A549 (cell line): ENCODE measurements around the gene C17orf113. TPM values are rescaled to one million over a fixed set of nuclear protein-coding genes. Genes with fewer than 3 reads are reported as not detected.
A peak's percentile ranks its signal among the peaks of the same experiment; 100 is the strongest.

Source experiments
- ATAC-seq, 2 experiments: fragments of 200-7000 bp in 1 of 2; fragments of >200 bp in 1 of 2; cut with Nextera tagmentation in 1 of 2; cut with Tn5 transposase in 1 of 2; 3 replicates each; pipeline versions ENCODE4 v1.8.0 to v1.9.1; 2018 to 2020; ENCODE audit warnings: mild to moderate bottlenecking in 1 of 2, moderate library complexity in 1 of 2
- CTCF ChIA-PET: fragments of 300-600 bp; sonication (Branson Sonifier 250); formaldehyde crosslinking; extraction: SDS; loops from one replicate; lab custom pipeline; 2021; ENCODE audit warnings: antibody characterized with exemption, inconsistent platforms; lab: Yijun Ruan, JAX
- POLR2A ChIA-PET: fragments of 350-600 bp; formaldehyde crosslinking; extraction: SDS; loops from one replicate; lab custom pipeline; 2021; ENCODE audit warnings: antibody characterized with exemption, inconsistent platforms; lab: Yijun Ruan, JAX
- DNase-seq, 2 experiments: peaks; one replicate each; pipeline versions ENCODE4 v3.0.0 to v3.0.0-alpha.2; 2011 to 2016; ENCODE audit warnings: low read depth in 1 of 2, low spot score in 1 of 2
- FAIRE-seq: peaks from 2 replicates; lab custom pipeline; 2011; peaks lifted over from hg19 to GRCh38; lab: Jason Lieb, UNC
- H3K27ac ChIP-seq, 2 experiments: fragments of >200 bp; sonication (Bioruptor Twin); formaldehyde crosslinking; 3 replicates each; pipeline ENCODE4 v1.5.1; 2016 to 2017
- H3K4me1 ChIP-seq: fragments of >200 bp; sonication (Bioruptor Twin); formaldehyde crosslinking; 3 replicates; pipeline ENCODE4 v1.6.1; 2016
- H3K4me2 ChIP-seq: fragments of >200 bp; sonication (Bioruptor Twin); formaldehyde crosslinking; 3 replicates; pipeline ENCODE4 v1.6.1; 2016
- H3K4me3 ChIP-seq: fragments of >200 bp; sonication (Bioruptor Twin); formaldehyde crosslinking; 3 replicates; pipeline ENCODE4 v1.5.1; 2016
- H3K9me3 ChIP-seq: fragments of >200 bp; sonication (Bioruptor Twin); formaldehyde crosslinking; 3 replicates; pipeline ENCODE4 v1.6.1; 2016
- CBX2 ChIP-seq: fragments of 200-600 bp; sonication (generic); IDR thresholded peaks from 2 replicates; pipeline ENCODE4 v1.6.1; 2016; ENCODE audit warnings: low read depth, mild to moderate bottlenecking, borderline replicate concordance
- CBX8 ChIP-seq: fragments of 200-600 bp; sonication (generic); IDR thresholded peaks from 2 replicates; pipeline ENCODE4 v1.6.1; 2016
- CHD4 ChIP-seq: fragments of 200-600 bp; sonication (generic); IDR thresholded peaks from 2 replicates; pipeline ENCODE4 v1.6.1; 2016; ENCODE audit warnings: antibody characterized with exemption, mild to moderate bottlenecking, borderline replicate concordance
- E2F6 ChIP-seq: IDR thresholded peaks from 2 replicates; pipeline ENCODE4 v1.6.1; 2012; ENCODE audit warnings: low read depth, borderline replicate concordance
- EHMT2 ChIP-seq: fragments of 200-600 bp; sonication (generic); IDR thresholded peaks from 2 replicates; pipeline ENCODE4 v1.6.1; 2016; ENCODE audit warnings: antibody characterized with exemption, low read depth, mild to moderate bottlenecking, moderate library complexity
- ESRRA ChIP-seq: fragments of 150-350 bp; IDR thresholded peaks from 2 replicates; pipeline ENCODE4 v1.6.1; 2014; ENCODE audit warnings: mild to moderate bottlenecking, low read length, borderline replicate concordance
- HOXB13 ChIP-seq: fragments of 250-450 bp; sonication (Bioruptor Pico); IDR thresholded peaks from 2 replicates; pipeline ENCODE4 v1.5.0; 2020; ENCODE audit warnings: low read depth, mild to moderate bottlenecking, moderate library complexity
- HOXB5 ChIP-seq: fragments of 250-450 bp; sonication (Bioruptor Pico); IDR thresholded peaks from 2 replicates; pipeline ENCODE4 v1.5.0; 2020; ENCODE audit warnings: mild to moderate bottlenecking, moderate library complexity
- JUN ChIP-seq, 2 experiments: fragments of >200 bp; sonication (Bioruptor Twin); formaldehyde crosslinking; IDR thresholded peaks; 2 replicates in 1 of 2; 3 replicates in 1 of 2; pipeline ENCODE4 v1.6.1; 2016 to 2017
- KDM1A ChIP-seq: fragments of 200-600 bp; sonication (generic); IDR thresholded peaks from 2 replicates; pipeline ENCODE4 v1.6.1; 2016; ENCODE audit warnings: low read depth, mild to moderate bottlenecking
- MAFK ChIP-seq: fragments of 450-650 bp; IDR thresholded peaks from 2 replicates; pipeline ENCODE4 v1.6.1; 2014; ENCODE audit not compliant: partially characterized antibody
- MAX ChIP-seq: IDR thresholded peaks from 2 replicates; pipeline ENCODE4 v1.6.1; 2012
- MAZ ChIP-seq: fragments of 150-350 bp; IDR thresholded peaks from 2 replicates; pipeline ENCODE4 v1.6.1; 2014; ENCODE audit warnings: antibody characterized with exemption, low read depth, low read length, borderline replicate concordance
- NR3C1 ChIP-seq: fragments of >200 bp; sonication (Bioruptor Twin); formaldehyde crosslinking; IDR thresholded peaks from 3 replicates; pipeline ENCODE4 v1.6.1; 2017
- PHF8 ChIP-seq: fragments of 200-600 bp; sonication (generic); IDR thresholded peaks from 2 replicates; pipeline ENCODE4 v1.6.1; 2016; ENCODE audit warnings: low read depth, mild to moderate bottlenecking, antibody characterized with exemption, moderate library complexity, borderline replicate concordance
- RAD21 ChIP-seq, 2 experiments: fragments of >200 bp in 1 of 2; sonication (Bioruptor Twin) in 1 of 2; formaldehyde crosslinking in 1 of 2; IDR thresholded peaks in 1 of 2; conservative IDR thresholded peaks in 1 of 2; 2 replicates in 1 of 2; 3 replicates in 1 of 2; pipeline ENCODE4 v1.6.1; 2012 to 2018; ENCODE audit warnings: inconsistent platforms in 1 of 2
- REST ChIP-seq: fragments of 200-600 bp; sonication (generic); IDR thresholded peaks from 2 replicates; pipeline ENCODE4 v1.6.1; 2016; ENCODE audit warnings: antibody characterized with exemption, mild to moderate bottlenecking, moderate library complexity
- ZFP36 ChIP-seq: fragments of 450-650 bp; IDR thresholded peaks from 2 replicates; pipeline ENCODE4 v1.6.1; 2014; ENCODE audit warnings: borderline replicate concordance; ENCODE audit not compliant: partially characterized antibody
- ZSCAN20 ChIP-seq: fragments of 250-450 bp; sonication (Bioruptor Pico); IDR thresholded peaks from 2 replicates; pipeline ENCODE4 v1.8.0; 2022; ENCODE audit warnings: mild to moderate bottlenecking, moderate library complexity
- WGBS: methylation state at CpG from one replicate; pipeline ENCODE4 v1.1.6; 2017; ENCODE audit errors: missing lambda C conversion rate; 5-methylcytosine and 5-hydroxymethylcytosine counted together
- polyA plus RNA-seq, 4 experiments: library from polyadenylated mRNA; depleted of rRNA in 3 of 4; stranded (reverse); fragments of >200 nt; fragmentation: RNase III in 1 of 4; extraction: RNeasy Plus Mini Kit Qiagen cat#74134 plus additional on column Dnase treatment in 1 of 4; gene quantifications; 2 replicates in 3 of 4; 3 replicates in 1 of 4; pipeline ENCODE4 v1.2.3, GENCODE V29; 2011 to 2017

C17orf113 gene
- polyA plus RNA-seq, 2 of the 4 experiments (the other 2 are of a cell fraction): 0.67 to 1.0 TPM

- ATAC-seq (no peak), FAIRE-seq (no peak), DNase-seq (no peak)
- CTCF ChIA-PET: interaction anchor here (0.7 to 8.1 kb wide), 4 partner anchors 11 to 340 kb away, joined by 3 to 85 read pairs (median 4); partner anchors contain the start of gene ZNF385C
- peaks cover 9% of the 10 kb centered on the region; the same call in 1 of the 3 replicates for H3K4me1 ChIP-seq
- no peak overlapping the region for H3K4me3 ChIP-seq
- 93% methylated on average over 5 of the region's 5 CpGs for WGBS
- no peak overlapping the region for H3K27ac ChIP-seq
- TF ChIP-seq E2F6: no peak
- no peak for TF ChIP-seq HOXB13 (CRISPR knock-in tag)
- no peak for TF ChIP-seq CBX8
- TF ChIP-seq ZSCAN20: no peak
- no peak for TF ChIP-seq RAD21 (conservative IDR thresholded peaks at IDR 0.05 in 1 of 2, IDR thresholded peaks at IDR 0.05 in 1 of 2)
- TF ChIP-seq EHMT2: no peak
- H3K4me2 ChIP-seq: no peak overlapping the region
- no peaks in the 10 kb centered on the region for H3K9me3 ChIP-seq
- POLR2A ChIA-PET: no interaction called here
Observed at GRCh38 chr17:42077755-42078154, 27.4 kb upstream of the C17orf113 start.

GRCh38 chr17:42076797-42077559, 26.6 kb upstream of the C17orf113 start:
- DNase-seq (no peak), ATAC-seq (no peak), FAIRE-seq (peak; percentile 84)
- ChIA-PET CTCF (interaction anchor here (1.0 to 8.1 kb wide), 5 partner anchors 10 to 114 kb away, joined by 3 to 85 read pairs (median 3); partner anchors contain the start of gene ZNF385C), POLR2A (no interaction called here)
- no peak overlapping the region for H3K4me3 ChIP-seq
- H3K4me1 ChIP-seq: peaks cover 4% of the 10 kb centered on the region; the same call in 2 of the 3 replicates
- no peak overlapping the region for H3K4me2 ChIP-seq
- no peak overlapping the region for H3K27ac ChIP-seq
- 86% methylated on average over 4 of the region's 4 CpGs for WGBS
- H3K9me3 ChIP-seq: no peaks in the 10 kb centered on the region
- no peak for TF ChIP-seq KDM1A
- TF ChIP-seq JUN (IDR thresholded peaks at IDR 0.05): no peak

- Histone ChIP-seq H3K4me3 (no peak overlapping the region), H3K9me3 (no peaks in the 10 kb centered on the region), H3K27ac (no peak overlapping the region), H3K4me1 (peaks cover 4% of the 10 kb centered on the region; the same call in 1 of the 3 replicates), H3K4me2 (no peak overlapping the region)
- DNase-seq (no peak), ATAC-seq (no peak), FAIRE-seq (no peak)
- no peak for TF ChIP-seq MAZ
- TF ChIP-seq ESRRA: no peak
- TF ChIP-seq MAX: no peak
- TF ChIP-seq CHD4: no peak
- ChIA-PET POLR2A (no interaction called here), CTCF (interaction anchor here (0.7 to 8.1 kb wide), 8 partner anchors 9 to 51 kb away, joined by 3 to 85 read pairs (median 4); no protein-coding TSS in a partner anchor)
- WGBS: 62% methylated on average over 6 of the region's 6 CpGs
Observed at GRCh38 chr17:42075789-42076188, 25.4 kb upstream of the C17orf113 start.

GRCh38 chr17:42072323-42073187, 22.2 kb upstream of the C17orf113 start:
- Histone ChIP-seq H3K9me3 (no peaks in the 10 kb centered on the region), H3K27ac (peak overlapping the region; percentile 55 to 83; a peak in 5 of 6 replicates), H3K4me2 (peak overlapping the region; percentile 90), H3K4me1 (peaks cover 4% of the 10 kb centered on the region; the same call in 2 of the 3 replicates), H3K4me3 (peak overlapping the region; percentile 44)
- peak; percentile 56 to 67 for ATAC-seq
- peak in 1 of 2 experiments; percentile 33 for DNase-seq
- ChIA-PET CTCF (interaction anchor here (0.6 to 3.3 kb wide), 13 partner anchors 8 to 356 kb away, joined by 3 to 11 read pairs (median 4); partner anchors contain the start of genes DNAJC7 and KCNH4), POLR2A (interaction anchor here (1.2 kb wide), 1 partner anchor 49 kb away, joined by 3 read pairs; the partner anchor contains the start of gene KAT2A)
- no peak for TF ChIP-seq PHF8
- TF ChIP-seq MAFK: no peak
- no peak for TF ChIP-seq REST
- no peak for TF ChIP-seq ESRRA
- TF ChIP-seq HOXB5 (CRISPR knock-in tag): no peak
- TF ChIP-seq CBX2: no peak
- no peak for TF ChIP-seq E2F6
- no peak for TF ChIP-seq NR3C1
- TF ChIP-seq ZFP36: no peak
- WGBS: 63% methylated on average over 20 of the region's 67 CpGs
- FAIRE-seq: no peak
